Hematopoietic multipotent progenitor cell treated with erythropoietin and hydrocortisone succinate and interleukin-3 and kit ligand, for 8 days (in vitro differentiated cells): ENCODE measurements around the gene OPN5.
"Not testable (repeated sequence)": the region's sequence is repeated elsewhere in the genome, so short reads cannot be mapped to it uniquely, and the experiment has no call there.

Experiments used
- DNase-seq: peaks from one replicate; pipeline ENCODE4 v3.0.0-alpha.2; 2015

Gene OPN5, protein sequence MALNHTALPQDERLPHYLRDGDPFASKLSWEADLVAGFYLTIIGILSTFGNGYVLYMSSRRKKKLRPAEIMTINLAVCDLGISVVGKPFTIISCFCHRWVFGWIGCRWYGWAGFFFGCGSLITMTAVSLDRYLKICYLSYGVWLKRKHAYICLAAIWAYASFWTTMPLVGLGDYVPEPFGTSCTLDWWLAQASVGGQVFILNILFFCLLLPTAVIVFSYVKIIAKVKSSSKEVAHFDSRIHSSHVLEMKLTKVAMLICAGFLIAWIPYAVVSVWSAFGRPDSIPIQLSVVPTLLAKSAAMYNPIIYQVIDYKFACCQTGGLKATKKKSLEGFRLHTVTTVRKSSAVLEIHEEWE

GRCh38 chr6:47781732-47782131 lies at the start of gene OPN5:
Gene OPN5, plus strand, starts transcription at chr6:47782032. Its CDS starts 35 bp downstream, at chr6:47782067.
- DNase-seq, result no peak

DNA sequence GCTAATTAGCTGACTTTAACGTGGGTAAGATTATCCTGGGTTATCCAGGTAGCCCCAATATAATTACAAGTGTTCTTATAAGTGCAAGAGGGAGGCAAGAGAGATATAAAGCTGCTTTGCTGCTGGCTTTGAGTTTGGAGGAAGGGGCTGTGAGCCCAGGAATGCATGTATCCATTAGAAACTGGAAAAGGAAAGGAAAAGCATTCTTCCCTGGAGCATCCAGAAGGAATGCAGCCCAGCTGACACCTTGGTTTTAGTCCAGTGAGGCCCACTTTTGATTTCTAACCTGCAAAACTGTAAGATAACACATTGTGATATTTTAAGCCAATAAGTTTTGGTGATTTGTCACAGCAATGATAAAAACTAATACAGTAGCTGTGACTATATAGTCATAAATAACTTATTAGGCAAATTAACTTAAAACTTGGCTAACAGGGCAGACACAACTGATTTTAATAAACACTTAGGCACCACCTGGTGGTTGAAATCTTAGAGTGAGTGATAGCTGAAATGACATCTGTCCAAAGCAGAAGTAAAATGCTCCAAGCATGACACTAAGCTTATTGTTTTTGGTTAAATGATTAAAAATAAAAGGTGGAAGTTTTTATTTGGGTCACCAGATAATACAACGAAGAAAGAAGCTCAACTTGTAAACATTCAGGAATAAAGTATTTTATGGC lies 47.8 kb upstream of the OPN5 start:
- DNase-seq, result peak; percentile 54

- DNase-seq, result no peak
Measured at GRCh38 chr6:47734831-47735481, 46.9 kb upstream of the OPN5 start.

- DNase-seq, result no peak
Measured at GRCh38 chr6:47736083-47736700, 45.6 kb upstream of the OPN5 start.

GRCh38 chr6:47737406-47737805 lies 44.4 kb upstream of the OPN5 start:
- DNase-seq, result no peak

- no peak for DNase-seq
Measured at GRCh38 chr6:47740714-47741113, 41.1 kb upstream of the OPN5 start.

DNA sequence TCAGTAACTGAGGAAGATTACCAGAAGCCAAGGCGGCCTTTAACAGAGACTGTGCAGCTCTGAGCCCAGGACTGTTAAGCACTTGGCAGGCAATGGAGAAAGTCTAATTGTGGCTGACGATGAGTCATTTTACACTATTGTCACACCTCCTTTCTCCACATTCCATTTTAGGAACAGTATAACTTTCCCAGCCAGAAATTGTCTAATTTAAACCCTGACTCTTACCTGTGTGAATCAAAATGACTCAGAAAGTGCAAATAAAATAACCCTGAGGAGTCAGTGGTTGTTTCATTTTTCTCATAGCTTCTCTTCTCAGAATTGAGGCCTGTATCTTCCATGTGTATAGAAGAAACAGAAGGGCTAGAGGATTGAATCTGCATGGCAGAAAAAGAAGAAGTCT lies 40.0 kb upstream of the OPN5 start:
- no peak for DNase-seq

GRCh38 chr6:47743744-47744143 lies 38.1 kb upstream of the OPN5 start:
- no peak for DNase-seq

- not testable (repeated sequence) for DNase-seq
Measured at GRCh38 chr6:47745269-47745668, 36.6 kb upstream of the OPN5 start.

GRCh38 chr6:47749757-47750156 lies 32.1 kb upstream of the OPN5 start:
- no peak for DNase-seq

DNA sequence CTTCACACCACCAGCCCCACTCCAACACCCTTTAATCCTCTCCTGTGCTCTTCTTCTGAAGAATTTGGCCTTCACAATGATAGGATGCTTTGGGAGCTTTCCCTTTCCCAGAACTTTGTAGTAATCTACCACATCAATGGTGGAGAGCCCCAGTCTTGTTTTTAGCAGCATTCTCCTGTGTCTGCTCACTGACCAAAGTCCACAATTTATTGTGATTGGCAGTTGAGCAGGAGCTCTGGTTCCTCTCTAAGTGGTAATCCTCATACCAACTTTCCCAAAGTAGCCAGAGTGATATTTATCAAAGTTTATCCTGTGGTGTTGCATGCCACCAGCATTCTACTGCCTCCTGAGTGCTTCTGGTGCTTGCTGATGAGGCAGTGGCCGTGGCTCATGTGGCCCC lies 29.0 kb upstream of the OPN5 start:
- DNase-seq, result no peak

- no peak for DNase-seq
Measured at GRCh38 chr6:47759364-47759763, 22.5 kb upstream of the OPN5 start.

DNA sequence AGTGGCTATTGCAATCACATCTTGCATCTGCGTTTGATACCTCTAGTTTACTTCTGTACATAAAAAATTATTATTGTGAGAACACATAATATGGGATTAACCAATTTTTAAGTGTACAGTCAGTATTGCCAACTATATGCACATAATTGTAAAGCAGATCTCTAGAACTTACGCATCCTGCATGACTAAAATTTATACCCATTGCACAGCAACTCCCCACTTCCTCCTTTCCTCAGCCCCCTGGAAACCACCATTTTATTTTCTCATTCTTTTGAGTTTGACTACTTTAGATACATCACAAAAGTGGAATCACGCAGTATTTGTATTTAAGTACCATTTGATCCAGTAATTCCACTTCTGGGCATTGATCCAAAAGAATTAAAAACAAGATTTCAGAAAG lies 19.3 kb upstream of the OPN5 start:
- DNase-seq, result no peak

DNA sequence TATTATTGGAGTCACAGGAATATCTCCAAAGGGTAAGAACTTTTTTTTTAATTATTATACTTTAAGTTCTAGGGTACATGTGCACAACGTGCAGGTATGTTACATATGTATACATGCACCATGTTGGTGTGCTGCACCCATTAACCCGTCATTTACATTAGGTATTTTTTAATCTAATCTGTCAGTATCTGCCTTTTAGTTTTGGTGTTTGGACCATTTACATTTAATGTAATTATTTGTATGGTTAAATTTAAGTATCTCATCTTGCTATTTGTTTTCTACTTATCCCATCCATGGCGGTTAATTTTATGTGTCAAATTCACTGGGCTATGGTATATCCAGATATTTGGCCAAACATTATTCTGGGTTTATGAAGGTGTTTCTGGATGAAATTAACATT lies 15.4 kb upstream of the OPN5 start:
- no peak for DNase-seq

DNA sequence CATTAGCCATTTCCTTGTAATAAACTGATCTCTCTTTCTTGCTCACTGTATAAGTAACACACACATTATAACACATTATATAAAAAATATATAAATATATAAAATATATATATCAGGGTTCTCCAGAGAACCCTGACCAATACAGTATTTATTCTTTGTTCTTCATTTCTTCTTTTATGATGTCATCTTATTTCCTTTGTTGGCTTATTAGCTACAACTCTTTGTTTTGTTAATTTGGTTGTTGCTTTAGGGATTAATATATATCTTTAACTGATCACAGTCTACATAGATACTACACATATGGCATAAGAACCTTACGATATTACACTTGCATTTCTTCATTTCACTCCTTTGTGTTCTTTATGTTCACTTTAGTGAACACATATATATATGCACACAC lies 14.7 kb upstream of the OPN5 start:
- DNase-seq, result no peak

GRCh38 chr6:47769982-47770381 lies 11.8 kb upstream of the OPN5 start:
- DNase-seq, result no peak

GRCh38 chr6:47772359-47772758 lies 9.5 kb upstream of the OPN5 start:
- DNase-seq, result no peak

DNA sequence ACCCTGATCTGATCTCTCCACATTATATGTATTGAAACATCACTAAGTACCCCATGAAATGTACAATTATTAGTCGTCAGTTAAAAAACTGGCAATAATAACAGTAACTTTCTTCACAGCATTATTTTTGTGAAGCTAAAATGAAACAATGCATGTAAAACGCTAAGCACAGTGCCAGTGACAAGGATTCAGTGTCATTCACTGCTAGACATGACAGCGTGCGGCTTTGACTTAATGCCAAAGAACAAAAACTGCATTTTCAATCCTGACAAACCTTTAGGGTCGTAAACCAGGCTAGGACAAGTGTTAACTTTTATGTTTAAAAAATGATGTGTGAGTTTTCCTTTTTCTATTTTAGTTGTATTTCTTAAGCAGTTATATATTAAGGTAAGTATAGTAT lies 8.8 kb upstream of the OPN5 start:
- DNase-seq, result no peak

- DNase-seq, result peak; percentile 67
Measured at GRCh38 chr6:47780510-47781356, 1.1 kb upstream of the OPN5 start.

GRCh38 chr6:47785182-47785581 lies 3.4 kb downstream of the OPN5 start:
- no peak for DNase-seq

- DNase-seq, result peak; percentile 52
Measured at GRCh38 chr6:47787620-47788497, 6.0 kb downstream of the OPN5 start.

DNA sequence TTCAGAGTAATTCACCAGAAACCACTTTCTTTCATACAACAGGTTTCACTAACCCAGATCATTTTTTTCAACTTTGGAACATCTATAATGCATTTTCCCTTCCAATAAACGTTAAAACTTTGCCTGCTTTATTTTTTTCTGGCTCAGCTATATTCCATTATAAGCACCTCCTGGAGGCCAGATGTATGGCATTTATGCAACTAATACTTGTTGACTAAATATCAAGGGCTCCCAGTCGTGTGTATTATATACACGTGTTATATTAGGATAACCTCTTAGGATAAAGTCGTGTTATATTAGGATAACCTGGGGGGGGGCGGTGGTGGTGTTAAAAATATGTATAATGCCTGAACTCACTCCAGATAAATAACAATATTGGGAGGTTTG lies 6.7 kb downstream of the OPN5 start:
- DNase-seq, result no peak
